NCI-H1417 (cell line): Measurements from ENCODE around the gene GRIK3.
A peak's percentile ranks its signal among the peaks of the same experiment; 100 is the strongest.

Source experiments
- DNase-seq, 3 experiments: peaks; one replicate each; lab custom pipeline; 2025; lab: John Stamatoyannopoulos, UW

GRIK3 gene

DNA sequence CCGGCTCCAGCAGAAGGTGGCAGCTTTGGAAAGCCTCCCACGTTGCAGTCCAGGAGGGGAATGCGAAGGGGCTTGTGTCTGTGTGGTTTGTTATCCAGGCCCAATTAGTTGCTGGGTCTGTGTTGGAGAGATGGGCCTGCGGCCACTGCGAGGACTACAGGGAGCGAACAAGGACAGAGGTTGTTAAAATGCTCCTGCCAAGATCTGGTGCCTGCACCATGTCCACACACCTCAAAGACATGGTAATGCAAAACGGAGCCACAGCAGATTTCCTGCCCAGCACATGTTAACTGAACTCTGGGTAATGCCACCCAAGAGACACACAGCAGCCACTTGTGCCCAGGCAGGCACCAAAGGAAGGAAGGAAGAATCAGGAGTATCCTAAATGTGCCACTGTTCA, 18.6 kb downstream of the GRIK3 start:
- DNase-seq = no peak

DNA sequence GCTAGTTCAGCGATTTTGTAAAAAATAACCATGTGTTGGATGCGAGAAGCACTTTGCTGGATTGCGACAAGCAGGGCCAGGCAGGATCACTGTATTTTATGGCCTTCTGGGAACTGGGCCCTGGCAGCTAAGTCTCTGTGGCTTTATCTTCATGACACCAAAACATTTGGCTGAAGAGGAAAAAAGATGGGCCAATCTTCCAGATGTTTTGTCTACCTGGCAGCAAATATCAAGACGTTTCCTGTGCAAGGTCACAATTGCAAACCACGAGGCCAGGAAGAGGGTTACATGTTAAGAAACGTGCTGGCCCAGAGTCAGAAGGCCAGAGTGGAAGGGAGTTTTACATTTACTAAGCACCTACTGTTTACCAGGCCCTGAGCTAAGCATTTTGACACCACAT, 22.1 kb downstream of the GRIK3 start:
- DNase-seq = no peak

DNA sequence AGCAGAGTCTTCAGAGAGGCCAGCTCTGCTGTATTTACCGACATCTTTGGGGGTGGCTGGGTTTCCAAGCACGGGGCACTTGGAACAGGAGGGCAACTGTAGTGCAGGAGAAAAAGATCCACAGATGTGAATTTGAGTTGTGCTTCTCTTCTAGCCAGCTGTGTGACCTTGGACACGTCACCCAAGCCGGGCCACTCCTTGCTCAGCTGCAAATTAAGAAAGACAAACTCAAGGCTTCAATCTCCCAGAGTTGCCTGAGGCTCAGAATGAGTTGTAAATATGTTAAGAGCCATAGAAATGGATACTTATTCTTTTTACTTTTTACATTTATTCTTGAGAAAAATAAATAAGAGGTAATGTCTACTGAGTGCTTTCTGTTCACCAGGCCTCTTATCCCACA, 24.3 kb downstream of the GRIK3 start:
- no peak for DNase-seq

DNA sequence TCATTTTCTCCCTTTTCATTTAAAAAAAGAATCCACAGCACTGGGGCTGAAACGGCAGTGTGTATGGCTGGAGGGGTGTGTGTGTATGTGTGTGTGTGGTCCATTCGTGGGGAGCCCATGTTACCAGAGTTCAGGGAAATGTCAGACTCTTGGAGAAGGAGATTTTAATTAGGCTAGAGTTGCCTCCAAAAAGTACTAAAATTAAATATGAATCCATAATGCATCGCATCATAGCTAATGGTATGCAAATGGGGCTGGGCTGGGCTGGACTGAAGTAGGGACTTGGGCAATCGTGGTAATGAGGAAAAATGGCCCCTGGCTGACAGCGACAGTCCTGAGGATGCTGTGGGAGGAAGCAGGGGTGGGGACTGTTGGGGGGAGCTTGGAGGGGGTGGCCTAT, 24.8 kb downstream of the GRIK3 start:
- DNase-seq = no peak

DNA sequence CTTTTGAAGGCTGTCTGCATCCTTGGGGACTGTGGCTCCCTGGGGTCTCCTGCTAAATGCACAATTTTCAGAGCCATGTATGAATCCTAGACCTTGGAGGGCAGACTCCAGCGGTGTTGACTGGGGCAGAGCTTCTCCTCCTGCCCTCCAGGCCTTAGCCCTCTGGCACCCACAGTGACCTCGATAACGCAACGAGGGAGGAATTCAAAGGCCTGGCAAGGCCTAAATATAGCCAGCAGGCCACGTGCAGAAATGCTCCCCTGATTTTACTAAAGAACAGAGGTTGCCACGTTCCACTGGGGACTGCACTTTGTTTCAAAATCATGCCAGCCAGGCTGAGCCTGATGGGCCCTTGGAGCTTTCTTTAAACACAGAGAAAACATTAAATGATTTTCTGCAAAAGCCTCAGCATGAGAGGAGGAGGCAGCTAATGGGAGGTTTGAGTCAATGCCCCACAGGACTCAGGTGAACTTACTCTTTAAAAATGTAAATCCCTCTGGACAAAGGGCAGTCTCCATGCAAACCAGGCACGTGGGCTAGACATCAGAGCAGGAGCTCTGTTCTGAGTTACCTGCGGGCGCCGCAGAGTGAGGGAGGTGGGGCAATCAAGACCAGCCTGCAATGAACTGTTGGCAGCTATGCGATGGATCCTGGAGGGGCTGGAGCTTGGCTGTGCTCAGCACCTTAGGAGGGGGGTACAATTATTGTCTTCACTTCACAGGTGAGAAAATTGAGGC, 28.0 kb downstream of the GRIK3 start:
- no peak for DNase-seq

DNA sequence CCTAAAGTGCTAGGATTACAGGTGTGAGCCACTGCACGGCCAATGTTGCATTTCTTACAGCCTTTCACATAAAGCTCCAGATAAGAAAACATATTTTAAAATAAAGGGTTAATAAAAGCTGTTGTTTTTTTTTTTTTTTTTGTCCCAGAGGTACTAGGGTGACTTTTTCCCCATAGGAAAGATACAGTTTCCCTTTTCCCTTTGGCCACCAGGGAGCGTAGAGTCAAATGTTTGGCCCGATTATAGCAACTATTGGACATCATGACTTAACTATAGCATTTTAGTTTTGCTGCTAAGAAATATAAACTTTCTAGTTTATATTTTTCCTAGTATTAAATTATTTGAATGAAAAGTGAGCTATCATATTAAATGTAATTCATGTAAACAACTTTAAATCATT, 31.4 kb downstream of the GRIK3 start:
- no peak for DNase-seq

DNA sequence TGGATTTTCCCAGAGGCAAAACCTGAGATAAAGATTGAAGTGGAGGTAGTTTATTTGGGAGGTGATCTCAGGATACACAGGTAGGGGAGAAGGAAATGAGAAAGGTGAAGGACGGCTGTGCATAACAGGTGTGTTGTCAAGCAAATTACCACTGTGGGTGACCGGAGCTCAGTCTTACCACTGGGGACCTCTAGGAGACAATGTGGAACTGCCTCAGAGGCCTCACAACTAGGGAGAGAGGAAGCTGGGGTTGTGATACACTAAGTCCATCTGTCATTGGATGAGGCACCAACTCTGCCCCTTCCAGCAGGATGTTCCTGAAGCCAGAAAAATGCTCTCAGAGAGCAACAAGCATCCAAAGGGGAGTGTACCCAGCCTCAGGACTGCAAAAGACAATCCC, 32.6 kb downstream of the GRIK3 start:
- peak in 1 of 3 experiments; percentile 53 for DNase-seq

DNA sequence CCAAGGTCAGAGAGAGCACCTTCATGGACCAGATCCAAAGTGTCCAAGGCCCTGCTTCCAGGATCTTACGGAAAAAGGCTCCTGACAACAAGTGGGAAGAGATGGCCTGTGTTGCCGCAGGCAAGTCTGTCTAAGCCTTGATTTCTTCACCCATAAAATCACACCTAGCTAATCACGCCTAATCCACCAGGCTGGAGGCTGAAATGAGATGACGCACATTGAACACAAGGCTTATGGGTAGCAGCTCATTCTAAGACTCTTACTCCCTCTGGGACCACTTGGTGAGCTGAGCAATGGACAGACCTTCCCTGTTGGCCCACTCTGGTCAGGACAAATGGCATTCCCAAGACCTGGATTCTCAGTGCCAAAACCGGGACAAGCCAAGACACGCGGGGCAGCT, 38.2 kb downstream of the GRIK3 start:
- no peak for DNase-seq

DNA sequence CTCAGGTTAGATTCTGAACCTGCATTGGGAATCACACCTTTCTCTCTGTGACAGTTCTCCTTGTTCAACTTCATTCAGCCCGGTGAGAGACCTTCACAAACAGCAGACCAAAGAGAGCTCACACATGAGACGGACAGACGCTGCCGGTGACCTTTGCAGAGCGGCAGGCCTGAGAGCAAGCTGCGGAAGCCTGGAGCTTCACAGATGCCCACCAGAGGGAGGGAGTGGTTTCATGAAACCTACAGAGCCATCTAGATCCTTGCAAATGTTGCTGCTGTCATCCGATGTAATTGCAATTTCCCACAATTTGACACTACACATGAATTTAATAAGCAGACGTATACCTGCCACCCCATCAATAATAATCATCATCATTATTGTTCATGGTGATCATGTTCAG, 39.4 kb downstream of the GRIK3 start:
- no peak for DNase-seq

DNA sequence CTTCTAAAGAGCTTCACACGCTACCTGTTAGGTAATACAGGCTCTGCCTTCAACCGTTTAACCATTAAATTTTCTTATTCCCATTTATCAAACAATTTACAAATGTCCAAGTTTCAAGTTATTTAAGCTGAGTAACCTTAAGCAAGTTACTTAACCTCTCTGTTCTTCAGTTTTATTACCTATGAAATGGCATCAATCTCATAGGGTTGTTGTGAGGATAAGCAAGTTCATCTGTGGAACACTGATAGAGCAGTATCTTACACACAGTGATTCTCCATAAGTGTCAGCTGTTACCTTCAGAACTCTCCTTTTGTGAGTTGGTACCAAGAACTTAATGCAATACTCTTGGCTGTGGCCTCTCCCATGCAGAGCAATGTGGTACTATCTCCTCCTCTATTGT, 40.0 kb downstream of the GRIK3 start:
- no peak for DNase-seq

DNA sequence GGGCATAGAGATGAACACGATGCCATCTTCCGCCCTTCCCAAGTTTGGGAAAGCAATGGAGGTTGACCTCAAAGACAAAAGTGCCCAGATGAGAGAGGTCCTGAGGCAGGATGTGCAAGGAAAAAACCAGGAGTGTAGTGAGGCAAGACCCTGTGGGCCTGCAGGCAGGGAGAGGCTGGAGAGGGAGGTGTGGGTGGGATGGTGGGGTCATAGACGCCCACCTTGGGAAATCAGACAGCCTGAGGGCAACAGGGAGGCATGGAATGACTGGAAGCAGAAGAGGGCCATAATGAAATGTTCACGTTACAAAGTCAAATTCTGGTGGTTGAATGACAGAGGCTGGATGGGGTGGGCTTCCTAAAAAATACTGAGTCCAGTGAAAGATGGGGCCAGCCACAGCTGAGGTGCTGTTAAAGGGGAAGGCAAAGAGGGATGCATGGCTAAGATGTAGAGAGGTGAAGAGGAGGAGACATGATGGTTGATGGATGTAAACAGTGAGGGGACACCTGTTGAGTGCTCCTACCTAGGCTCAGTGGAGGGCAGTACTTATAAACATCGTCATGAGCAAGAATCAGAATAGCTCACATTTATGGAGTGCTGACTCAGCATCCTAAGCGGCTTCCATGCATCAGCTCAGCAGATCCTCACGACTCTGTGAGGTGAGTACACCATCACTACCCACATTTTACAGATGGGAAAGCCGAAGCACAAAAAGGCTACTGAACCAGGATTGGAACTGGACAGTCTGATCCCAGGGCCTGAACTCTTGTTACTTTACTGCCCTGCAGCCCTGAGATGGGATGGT, 42.0 kb downstream of the GRIK3 start:
- DNase-seq = no peak

DNA sequence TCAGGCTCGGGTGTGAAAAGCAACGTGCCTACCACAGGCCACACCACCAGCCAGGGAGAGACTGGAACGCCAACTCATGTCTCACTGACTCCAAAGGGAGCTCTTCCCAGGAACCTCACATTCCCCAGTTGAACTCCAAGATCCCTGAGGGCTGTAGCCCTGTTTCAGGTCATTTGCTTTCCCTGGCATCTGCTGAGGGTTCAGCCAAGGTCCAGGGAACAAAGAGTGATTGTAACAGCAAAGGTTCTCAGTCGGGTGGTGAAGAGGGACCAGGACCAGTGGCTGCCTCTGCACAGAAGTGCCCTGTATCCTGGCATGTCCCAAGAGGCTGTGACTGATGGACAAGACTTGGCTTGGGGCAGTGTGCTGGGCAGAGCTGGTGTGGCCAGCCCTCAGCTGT, 42.8 kb downstream of the GRIK3 start:
- DNase-seq = no peak

DNA sequence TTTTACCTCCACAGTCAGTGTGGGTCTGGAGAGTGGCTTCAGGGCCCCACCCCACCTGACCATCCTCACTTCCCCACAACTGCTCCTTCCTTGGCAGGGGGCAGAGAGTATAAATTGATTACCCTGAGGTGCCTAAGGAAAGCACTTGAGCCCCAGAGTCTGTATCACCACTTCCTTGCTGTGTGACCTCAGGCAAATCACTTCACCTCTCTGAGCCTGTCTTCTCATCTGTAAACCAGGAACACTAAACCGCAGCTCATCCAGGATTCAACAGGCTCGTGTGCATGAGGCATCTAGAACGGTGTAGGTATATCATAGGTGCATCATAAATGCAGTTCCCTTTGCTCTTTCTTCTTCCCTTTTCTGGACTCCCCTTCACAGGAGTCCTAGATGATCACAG, 43.4 kb downstream of the GRIK3 start:
- DNase-seq = no peak

DNA sequence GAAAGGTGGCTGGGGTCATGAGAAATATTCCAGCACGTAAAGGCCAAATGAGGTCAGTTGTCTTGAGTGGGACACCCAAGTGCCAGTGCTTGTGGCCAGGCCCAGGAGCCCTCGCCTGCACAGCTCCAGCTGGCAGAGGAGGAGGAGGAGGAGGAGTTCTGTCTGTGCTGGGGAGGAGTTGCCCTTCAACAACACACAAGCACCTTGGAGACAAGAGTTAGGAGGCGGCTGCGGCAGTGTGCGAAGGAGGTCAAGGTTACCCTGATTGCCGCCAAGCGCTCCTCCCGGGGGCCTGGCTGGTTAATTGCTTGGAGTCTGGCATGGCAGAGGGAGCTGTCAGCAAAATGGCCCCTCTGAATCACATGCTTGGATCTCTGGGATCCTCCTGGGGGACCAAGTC, 45.1 kb downstream of the GRIK3 start:
- DNase-seq = peak in 1 of 3 experiments; percentile 53

DNA sequence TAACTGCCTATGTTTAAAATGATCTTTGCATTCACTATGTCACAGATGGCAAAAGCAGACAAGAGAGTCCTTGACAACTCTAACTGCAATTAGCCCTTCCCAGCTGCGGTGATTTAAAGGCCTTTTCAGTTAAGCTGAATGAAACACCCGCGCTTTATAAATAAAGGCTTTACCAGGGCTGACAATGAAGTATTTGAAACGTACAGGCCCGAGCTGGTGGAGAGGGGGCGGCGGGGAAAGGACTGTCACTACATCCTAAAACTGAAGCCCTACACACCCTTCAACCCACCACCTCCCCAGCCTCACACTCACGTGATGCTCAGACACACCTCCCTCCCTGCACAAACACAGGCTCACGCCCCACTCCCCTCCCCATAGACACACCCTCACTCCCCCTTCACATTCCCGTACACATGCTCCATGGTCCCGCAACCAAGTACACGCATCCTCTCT, 45.5 kb downstream of the GRIK3 start:
- DNase-seq = peak; percentile 28 to 79 (median 32)

DNA sequence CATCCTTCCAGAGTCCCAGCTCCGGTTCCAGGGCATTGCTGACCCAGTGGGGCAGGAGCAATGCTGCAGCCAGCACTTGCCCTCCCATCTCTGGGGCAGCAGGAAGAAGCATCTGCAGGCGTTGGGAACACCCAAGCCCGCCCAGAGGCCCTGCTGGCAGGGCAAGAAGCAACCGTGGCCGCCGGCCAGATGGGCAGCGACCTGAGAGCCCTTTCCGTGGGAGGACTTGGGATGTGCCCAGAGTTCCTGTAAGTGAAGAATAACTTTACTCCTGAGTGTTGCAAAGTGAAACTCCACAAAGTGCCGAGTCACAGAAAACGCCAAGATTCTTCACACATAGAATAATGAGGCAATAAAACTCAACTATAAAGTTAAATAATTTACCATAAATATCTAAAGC, 46.0 kb downstream of the GRIK3 start:
- DNase-seq = no peak

DNA sequence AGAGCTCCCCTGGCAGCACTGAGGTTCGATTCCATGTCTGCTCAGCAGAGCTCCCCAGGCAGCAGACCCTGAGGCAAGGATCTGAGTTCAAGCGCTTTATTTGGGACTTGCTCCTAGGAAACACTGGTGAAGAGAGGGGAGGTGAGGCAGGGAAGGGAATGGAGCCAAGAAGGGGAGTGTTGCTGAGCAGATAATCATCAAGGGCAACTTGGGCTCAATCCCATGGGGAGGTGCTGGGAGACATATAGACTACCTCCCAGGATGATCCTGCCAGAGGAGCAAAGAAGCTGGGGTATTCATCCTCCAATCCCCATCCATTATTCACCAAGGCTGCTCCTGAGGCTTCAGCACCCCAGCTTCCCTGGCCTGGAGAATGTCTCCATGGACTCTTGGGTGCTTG, 47.0 kb downstream of the GRIK3 start:
- no peak for DNase-seq

DNA sequence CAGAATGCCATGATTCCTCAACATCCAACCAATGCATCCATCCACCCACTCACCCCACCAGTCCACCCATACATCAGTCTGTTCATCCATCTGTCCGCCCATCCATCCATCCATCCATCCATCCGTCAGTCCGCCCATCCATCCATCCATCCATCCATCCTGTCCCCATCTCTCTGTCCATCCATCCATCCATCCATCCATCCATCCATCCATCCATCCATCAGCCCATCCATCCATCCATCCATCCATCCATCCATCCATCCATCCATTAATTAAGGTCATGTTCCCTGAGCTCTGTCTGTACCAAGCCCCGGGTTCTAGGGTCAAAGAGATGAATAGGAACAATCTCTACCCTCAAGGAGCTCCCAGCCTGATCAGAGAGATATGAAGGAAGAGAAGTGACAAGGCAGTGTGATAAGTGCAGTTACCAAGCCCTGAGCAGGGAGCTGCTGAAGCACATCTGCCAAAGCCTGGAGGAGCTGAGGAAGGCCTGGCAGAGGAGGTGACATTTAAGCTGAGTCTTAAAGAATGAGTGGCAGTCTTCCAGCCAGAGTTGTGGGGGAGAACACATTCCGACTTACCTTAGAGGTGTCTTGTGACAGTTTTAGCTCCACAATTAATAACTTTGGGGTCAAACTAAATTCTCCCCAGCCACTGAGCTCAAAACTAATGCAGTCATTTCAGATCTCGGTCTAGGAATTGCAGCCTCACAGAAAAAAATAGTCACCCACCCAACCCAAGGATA, 47.9 kb downstream of the GRIK3 start:
- DNase-seq = no peak

DNA sequence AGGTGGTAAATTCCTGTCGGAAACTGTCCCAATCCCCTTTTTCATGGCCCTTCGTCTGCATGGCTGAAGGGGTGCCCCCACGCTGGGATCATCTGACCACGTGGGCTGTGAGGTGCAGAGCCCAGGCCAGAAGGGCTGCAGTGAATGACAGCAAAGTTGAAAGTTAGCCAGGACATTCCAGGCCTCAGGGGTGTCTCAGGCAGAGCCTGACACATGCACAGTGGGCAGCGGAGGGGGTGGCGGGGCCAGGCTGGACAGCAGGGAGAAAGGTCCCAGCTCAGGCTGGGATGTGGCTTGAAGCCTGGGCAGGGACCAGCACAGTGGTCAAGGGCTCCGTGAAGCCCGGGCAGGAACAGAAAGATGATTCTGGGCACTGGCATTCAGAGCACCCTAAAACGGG, 49.6 kb downstream of the GRIK3 start:
- no peak for DNase-seq

DNA sequence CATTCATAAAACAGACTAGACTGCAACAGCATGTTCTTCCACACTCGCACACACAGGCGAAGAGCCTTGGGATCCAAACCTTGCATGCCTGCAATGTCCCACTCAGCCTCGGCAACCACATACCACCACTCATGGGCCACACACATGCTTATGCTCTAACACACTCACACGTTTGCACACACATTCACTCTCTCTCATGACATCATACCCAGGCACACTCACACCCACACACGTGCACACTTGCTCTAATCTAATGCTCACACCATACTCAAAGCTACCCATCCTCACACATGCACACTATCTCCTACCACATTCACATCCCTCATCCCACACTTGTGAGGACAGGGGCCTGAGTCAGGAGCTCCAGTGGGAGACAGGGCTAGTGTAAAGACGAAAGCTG, 50.3 kb downstream of the GRIK3 start:
- no peak for DNase-seq

DNA sequence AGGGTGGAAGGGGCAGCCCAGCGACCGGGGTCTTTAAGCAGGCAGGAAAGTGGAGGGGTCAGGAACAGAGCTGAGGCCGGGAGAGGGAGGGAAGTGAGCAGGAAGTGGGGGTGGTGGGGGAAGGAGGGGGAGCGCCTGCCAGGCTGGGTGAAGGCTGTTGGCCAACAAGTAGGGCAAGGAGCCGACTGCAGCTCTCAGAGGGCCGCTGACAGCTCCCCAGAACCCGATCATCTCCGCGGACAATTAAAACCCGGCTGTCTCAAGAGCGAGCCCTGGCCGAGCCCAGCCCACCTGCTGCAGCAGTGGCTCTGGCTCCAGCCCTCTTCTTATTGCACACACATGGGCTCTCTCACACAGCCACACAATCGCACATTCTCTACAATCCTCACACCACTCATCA, 51.6 kb downstream of the GRIK3 start:
- no peak for DNase-seq

DNA sequence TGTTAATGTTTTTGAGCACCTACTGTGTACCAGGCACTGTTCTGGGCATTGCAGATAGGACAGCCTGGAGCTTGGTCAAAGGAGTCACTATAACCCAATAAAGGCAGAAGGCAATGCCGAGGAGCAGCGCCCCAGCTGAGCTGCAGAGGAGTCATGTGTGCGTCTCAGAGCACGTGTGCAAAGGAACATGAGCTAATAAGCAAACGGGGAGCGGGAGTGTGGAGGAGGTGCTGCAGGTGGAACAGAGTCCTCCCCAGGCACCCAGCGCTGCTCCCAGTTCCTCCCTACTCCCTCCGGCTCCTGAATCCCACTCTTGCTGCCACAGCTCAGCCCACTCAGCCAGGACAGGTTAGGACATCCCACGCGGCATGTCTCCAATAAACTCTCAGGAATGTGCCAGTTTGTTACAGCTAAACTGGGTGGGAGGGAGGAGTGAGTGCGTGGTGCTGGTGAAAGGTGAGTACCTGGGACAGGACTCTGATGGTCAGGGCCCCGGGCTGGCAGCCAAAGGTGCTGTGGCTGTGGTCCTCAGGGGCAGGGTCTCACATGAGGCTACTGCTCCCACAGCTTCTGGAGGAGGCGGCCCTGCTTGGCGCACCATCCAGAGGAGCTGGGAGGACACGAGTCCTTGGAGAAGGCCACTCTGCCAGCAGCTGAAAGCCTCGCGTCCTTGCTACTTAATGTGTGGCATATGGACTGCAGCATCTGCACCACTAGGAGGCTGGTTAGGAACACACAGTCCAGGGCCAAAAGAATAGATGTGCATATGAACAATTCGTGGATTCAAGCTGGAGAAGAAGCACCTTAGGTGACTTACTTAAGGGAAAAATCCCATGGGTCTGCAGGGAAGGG, 52.3 kb downstream of the GRIK3 start:
- peak in 1 of 3 experiments; percentile 14 for DNase-seq
